OCI-LY3 (cell line): ENCODE results near the gene OR2T29.
"Not testable (repeated sequence)": the region's sequence is repeated elsewhere in the genome, so short reads cannot be mapped to it uniquely, and the experiment has no call there.

ENCODE experiments used
- H2AFZ ChIP-seq: fragments of 200-600, 300-600 bp; shearing (Covaris generic); 2 replicates; pipeline ENCODE4 v1.6.0; 2014; ENCODE audit warnings: antibody characterized with exemption, low read depth, low read length
- H3K27ac ChIP-seq: fragments of 200-600, 300-600 bp; sonication (generic); 2 replicates; pipeline ENCODE4 v1.5.1; 2014; ENCODE audit warnings: mild to moderate bottlenecking, low read length, moderate library complexity, mixed read lengths
- H3K27me3 ChIP-seq: fragments of 200-600, 300-600 bp; sonication (generic); 2 replicates; pipeline ENCODE4 v1.6.1; 2014; ENCODE audit warnings: low read depth, low read length, mixed read lengths
- H3K36me3 ChIP-seq: fragments of 200-600, 300-600 bp; sonication (generic); replicated peaks from 2 replicates; pipeline ENCODE3; 2014; ENCODE audit warnings: low read depth, low read length, mixed read lengths
- H3K4me1 ChIP-seq: fragments of 300-600, 200-600 bp; sonication (generic); 2 replicates; pipeline ENCODE4 v1.6.1; 2014; ENCODE audit warnings: low read length, mixed read lengths
- H3K4me2 ChIP-seq: fragments of 200-600, 300-600 bp; sonication (generic); 2 replicates; pipeline ENCODE4 v1.6.1; 2014; ENCODE audit warnings: low read length, mixed read lengths
- H3K4me3 ChIP-seq: fragments of 300-600, 200-600 bp; sonication (generic); 2 replicates; pipeline ENCODE4 v1.5.1; 2014; ENCODE audit warnings: antibody characterized with exemption, mild to moderate bottlenecking, low read length, moderate library complexity
- H3K79me2 ChIP-seq: fragments of 300-600, 200-600 bp; shearing (Covaris generic); 2 replicates; pipeline ENCODE4 v1.6.1; 2014; ENCODE audit warnings: mild to moderate bottlenecking, low read length, mixed read lengths
- H3K9ac ChIP-seq: fragments of 300-600, 200-600 bp; shearing (Covaris generic); 2 replicates; pipeline ENCODE4 v1.6.0; 2014; ENCODE audit warnings: mild to moderate bottlenecking, low read length, moderate library complexity
- H3K9me3 ChIP-seq: fragments of 200-600, 300-600 bp; shearing (Covaris generic); 2 replicates; pipeline ENCODE4 v1.6.1; 2014; ENCODE audit warnings: low read length, mixed read lengths; ENCODE audit not compliant: insufficient read depth
- H4K20me1 ChIP-seq: fragments of 200-600, 300-600 bp; sonication (generic); 2 replicates; pipeline ENCODE4 v1.6.1; 2016; ENCODE audit warnings: low read length, mixed read lengths; ENCODE audit not compliant: insufficient read depth
- CTCF ChIP-seq: fragments of 200-600, 300-600 bp; sonication (generic); IDR thresholded peaks from 2 replicates; pipeline ENCODE4 v1.5.1; 2014; ENCODE audit warnings: antibody characterized with exemption, low read length, low read depth
- EZH2phosphoT487 ChIP-seq: fragments of 200-600 bp; shearing (Covaris generic); IDR thresholded peaks from 2 replicates; pipeline ENCODE4 v1.6.1; 2018; ENCODE audit warnings: antibody characterized with exemption, mixed run types, low read depth

OR2T29 gene

GRCh38 chr1:248569049-248569448, 6.5 kb upstream of the OR2T29 start:
- H2AFZ ChIP-seq, H3K27ac ChIP-seq, H3K4me3 ChIP-seq, H4K20me1 ChIP-seq, H3K36me3 ChIP-seq, H3K4me1 ChIP-seq, H3K27me3 ChIP-seq, H3K4me2 ChIP-seq, H3K9me3 ChIP-seq, H3K79me2 ChIP-seq, H3K9ac ChIP-seq: not testable (repeated sequence)

- not testable (repeated sequence) for H3K9me3 ChIP-seq, H4K20me1 ChIP-seq, H3K4me3 ChIP-seq, H3K36me3 ChIP-seq, H3K4me1 ChIP-seq, H3K79me2 ChIP-seq, H3K4me2 ChIP-seq, H3K27me3 ChIP-seq, H3K9ac ChIP-seq, H3K27ac ChIP-seq, H2AFZ ChIP-seq
Measured at GRCh38 chr1:248565530-248566373, 3.2 kb upstream of the OR2T29 start.

GRCh38 chr1:248551027-248551426, 11.5 kb downstream of the OR2T29 start:
- H3K36me3 ChIP-seq, H3K27ac ChIP-seq, H3K9ac ChIP-seq, H3K9me3 ChIP-seq, H3K79me2 ChIP-seq, H3K4me1 ChIP-seq, H3K4me3 ChIP-seq, H2AFZ ChIP-seq, H4K20me1 ChIP-seq, H3K4me2 ChIP-seq, H3K27me3 ChIP-seq: not testable (repeated sequence)

- H3K4me2 ChIP-seq, H3K4me1 ChIP-seq, H3K27me3 ChIP-seq, H3K36me3 ChIP-seq, H3K79me2 ChIP-seq, H2AFZ ChIP-seq, H3K9me3 ChIP-seq, H4K20me1 ChIP-seq, H3K9ac ChIP-seq, H3K4me3 ChIP-seq, H3K27ac ChIP-seq: not testable (repeated sequence)
Measured at GRCh38 chr1:248547383-248547782, 15.2 kb downstream of the OR2T29 start.

- not testable (repeated sequence) for H3K9ac ChIP-seq, H4K20me1 ChIP-seq, H3K9me3 ChIP-seq, H3K4me3 ChIP-seq, H3K27ac ChIP-seq, H3K79me2 ChIP-seq, H2AFZ ChIP-seq, H3K4me2 ChIP-seq, H3K36me3 ChIP-seq, H3K27me3 ChIP-seq, H3K4me1 ChIP-seq
Measured at GRCh38 chr1:248537449-248537848, 25.1 kb downstream of the OR2T29 start.

- no peaks in the 10 kb centered on the region for H3K36me3 ChIP-seq
- no peak overlapping the region for H2AFZ ChIP-seq
- H3K27ac ChIP-seq: no peak overlapping the region
- no peak overlapping the region for H3K4me3 ChIP-seq
- no peaks in the 10 kb centered on the region for H4K20me1 ChIP-seq
- no peaks in the 10 kb centered on the region for H3K4me1 ChIP-seq
- no peak overlapping the region for H3K9ac ChIP-seq
- H3K79me2 ChIP-seq: no peaks in the 10 kb centered on the region
- TF ChIP-seq EZH2phosphoT487: no peak
- no peak for TF ChIP-seq CTCF
- no peaks in the 10 kb centered on the region for H3K27me3 ChIP-seq
- H3K4me2 ChIP-seq: no peak overlapping the region
- H3K9me3 ChIP-seq: no peaks in the 10 kb centered on the region
Measured at GRCh38 chr1:248521856-248522255, 40.7 kb downstream of the OR2T29 start.

- not testable (repeated sequence) for H3K36me3 ChIP-seq, H3K9me3 ChIP-seq
Measured at GRCh38 chr1:248510217-248510616, 52.4 kb downstream of the OR2T29 start.

GRCh38 chr1:248507773-248508172, 54.8 kb downstream of the OR2T29 start, which contains the start of gene OR2G6:
OR2G6 (plus strand) TSS chr1:248508073; CDS start chr1:248521647, 13,574 bp downstream.
- H3K9me3 ChIP-seq, H3K9ac ChIP-seq, H3K27me3 ChIP-seq, H3K79me2 ChIP-seq, H3K4me3 ChIP-seq, H3K27ac ChIP-seq, H3K36me3 ChIP-seq, H2AFZ ChIP-seq, H3K4me2 ChIP-seq, H3K4me1 ChIP-seq, H4K20me1 ChIP-seq: not testable (repeated sequence)

More at GRCh38 chr1:248510217-248510616, 52.4 kb downstream of the OR2T29 start:
- H3K27me3 ChIP-seq, H3K27ac ChIP-seq, H3K4me2 ChIP-seq, H3K4me1 ChIP-seq, H2AFZ ChIP-seq, H3K79me2 ChIP-seq, H4K20me1 ChIP-seq, H3K9ac ChIP-seq, H3K4me3 ChIP-seq: not testable (repeated sequence)
